Mesenchymal stem cell (in vitro differentiated cells and primary cell): ENCODE data around the gene SLC25A21.

ENCODE experiments used
- DNase-seq: peaks from one replicate; pipeline ENCODE4 v3.0.0-alpha.2; 2013
- H2AFZ ChIP-seq: one replicate; pipeline ENCODE4 v1.6.1; 2013; ENCODE audit warnings: low read depth, mild to moderate bottlenecking, control low read depth, inconsistent platforms, low read length, moderate library complexity
- H2AK5ac ChIP-seq: 2 replicates; pipeline ENCODE4 v1.6.1; 2013; ENCODE audit warnings: low read length, moderate library complexity, mild to moderate bottlenecking, inconsistent platforms; ENCODE audit not compliant: severe bottlenecking
- H2BK120ac ChIP-seq: one replicate; pipeline ENCODE4 v1.6.1; 2013; ENCODE audit warnings: low read depth, mild to moderate bottlenecking, inconsistent platforms, low read length, moderate library complexity
- H2BK12ac ChIP-seq, 2 experiments: one replicate each; pipeline ENCODE4 v1.6.1; 2013; ENCODE audit warnings: inconsistent platforms in 2 of 2, low read length in 2 of 2, mild to moderate bottlenecking in 2 of 2, moderate library complexity in 2 of 2, control low read depth in 1 of 2
- H2BK15ac ChIP-seq: one replicate; pipeline ENCODE4 v1.6.1; 2013; ENCODE audit warnings: mild to moderate bottlenecking, low read depth, inconsistent platforms; ENCODE audit not compliant: poor library complexity, severe bottlenecking
- H2BK5ac ChIP-seq: 2 replicates; pipeline ENCODE4 v1.6.1; 2013; ENCODE audit warnings: low read depth, mild to moderate bottlenecking, low read length, control low read depth, inconsistent platforms; ENCODE audit not compliant: poor library complexity, severe bottlenecking
- H3K14ac ChIP-seq, 2 experiments: one replicate each; pipeline ENCODE4 v1.6.1; 2013; ENCODE audit warnings: inconsistent platforms in 2 of 2, low read length in 2 of 2, control low read depth in 1 of 2, mild to moderate bottlenecking in 1 of 2, moderate library complexity in 1 of 2
- H3K18ac ChIP-seq, 2 experiments: one replicate each; pipeline ENCODE4 v1.6.1; 2013; ENCODE audit warnings: inconsistent platforms in 2 of 2, low read length in 2 of 2, control low read depth in 1 of 2, low read depth in 1 of 2, mild to moderate bottlenecking in 1 of 2
- H3K23ac ChIP-seq, 2 experiments: one replicate each; pipeline ENCODE4 v1.6.1; 2013; ENCODE audit warnings: inconsistent platforms in 2 of 2, low read length in 2 of 2, mild to moderate bottlenecking in 2 of 2, moderate library complexity in 2 of 2, control low read depth in 1 of 2
- H3K27ac ChIP-seq: 2 replicates; pipeline ENCODE4 v1.5.1; 2013; ENCODE audit warnings: mild to moderate bottlenecking, moderate library complexity, low read length, control low read depth, inconsistent platforms; ENCODE audit not compliant: poor library complexity, severe bottlenecking
- H3K27me3 ChIP-seq, 2 experiments: 2 replicates each; pipeline versions ENCODE4 v1.6.1 to v1.7.0; 2013; ENCODE audit warnings: low read length in 2 of 2, mild to moderate bottlenecking in 2 of 2, moderate library complexity in 2 of 2, control low read depth in 1 of 2, inconsistent platforms in 1 of 2; ENCODE audit not compliant: control insufficient read depth in 1 of 2, insufficient read depth in 1 of 2
- H3K36me3 ChIP-seq, 2 experiments: 2 replicates each; pipeline versions ENCODE4 v1.6.1 to v1.7.0; 2013; ENCODE audit warnings: low read length in 2 of 2, control low read depth in 1 of 2, inconsistent platforms in 1 of 2, low read depth in 1 of 2, mild to moderate bottlenecking in 1 of 2; ENCODE audit not compliant: insufficient read depth in 2 of 2, control insufficient read depth in 1 of 2
- H3K4ac ChIP-seq, 2 experiments: one replicate each; pipeline ENCODE4 v1.6.1; 2013; ENCODE audit warnings: inconsistent platforms in 2 of 2, low read length in 2 of 2, mild to moderate bottlenecking in 2 of 2, moderate library complexity in 2 of 2, control low read depth in 1 of 2, low read depth in 1 of 2
- H3K4me1 ChIP-seq: 2 replicates; pipeline ENCODE4 v1.6.1; 2013; ENCODE audit warnings: low read depth, low read length, control low read depth; ENCODE audit not compliant: control insufficient read depth, insufficient read depth
- H3K4me2 ChIP-seq: 2 replicates; pipeline ENCODE4 v1.6.1; 2013; ENCODE audit warnings: low read length, mild to moderate bottlenecking, inconsistent platforms; ENCODE audit not compliant: poor library complexity, severe bottlenecking
- H3K4me3 ChIP-seq, 2 experiments: 2 replicates each; pipeline versions ENCODE4 v1.5.1 to v1.7.0; 2013; ENCODE audit warnings: low read length in 2 of 2, mild to moderate bottlenecking in 2 of 2, control low read depth in 1 of 2, low read depth in 1 of 2; ENCODE audit not compliant: insufficient read depth in 1 of 2
- H3K79me1 ChIP-seq: replicated peaks from 2 replicates; pipeline ENCODE4 v1.6.1; 2013; ENCODE audit warnings: mild to moderate bottlenecking, control low read depth, low read length, inconsistent platforms; ENCODE audit not compliant: poor library complexity, severe bottlenecking
- H3K9ac ChIP-seq: 2 replicates; pipeline ENCODE4 v1.7.0; 2013; ENCODE audit warnings: mild to moderate bottlenecking, low read length, moderate library complexity
- H3K9me3 ChIP-seq: 2 replicates; pipeline ENCODE4 v1.7.0; 2013; ENCODE audit warnings: mild to moderate bottlenecking, low read length; ENCODE audit not compliant: control insufficient read depth
- H4K8ac ChIP-seq: one replicate; pipeline ENCODE4 v1.6.1; 2013; ENCODE audit warnings: inconsistent platforms, mild to moderate bottlenecking, low read length, moderate library complexity
- H4K91ac ChIP-seq: one replicate; pipeline ENCODE4 v1.6.1; 2013; ENCODE audit warnings: mild to moderate bottlenecking, low read length, inconsistent platforms
- WGBS: methylation state at CpG from one replicate; pipeline ENCODE4 v1.1.7; 2013; ENCODE audit warnings: mixed read lengths; 5-methylcytosine and 5-hydroxymethylcytosine counted together

Gene SLC25A21

DNA sequence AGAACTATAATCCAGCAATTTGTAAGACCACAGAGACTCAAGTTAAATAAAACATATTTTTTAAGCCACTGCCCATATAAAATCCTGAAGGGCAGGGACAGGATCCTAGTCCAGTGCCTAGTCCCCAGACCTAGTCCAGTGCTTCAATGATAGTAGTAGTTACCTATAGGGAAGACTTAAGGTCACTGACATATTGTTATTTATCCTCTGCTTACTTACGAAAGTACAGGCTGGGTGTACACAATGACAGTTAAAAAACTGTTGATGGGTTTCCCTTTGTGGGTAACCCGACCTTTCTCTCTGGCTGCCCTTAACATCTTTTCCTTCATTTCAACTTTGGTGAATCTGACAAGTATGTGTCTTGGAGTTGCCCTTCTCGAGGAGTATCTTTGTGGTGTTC is 192.5 kb downstream of the SLC25A21 start:
- H4K91ac ChIP-seq, result no peak overlapping the region
- no peak for DNase-seq
- H3K18ac ChIP-seq, result no peak overlapping the region
- H2AK5ac ChIP-seq, result no peak overlapping the region
- 87% methylated on average over 2 of the region's 3 CpGs for WGBS
- H3K4ac ChIP-seq, result no peak overlapping the region
- H2AFZ ChIP-seq, result no peak overlapping the region
- H3K27ac ChIP-seq, result no peak overlapping the region
- H4K8ac ChIP-seq, result no peak overlapping the region
- H3K27me3 ChIP-seq, result no peaks in the 10 kb centered on the region
- H3K9me3 ChIP-seq, result no peaks in the 10 kb centered on the region
- no peak overlapping the region for H3K14ac ChIP-seq
- H2BK120ac ChIP-seq, result no peak overlapping the region
- H3K4me3 ChIP-seq, result no peak overlapping the region
- H3K4me2 ChIP-seq, result no peak overlapping the region
- no peaks in the 10 kb centered on the region for H3K79me1 ChIP-seq
- H3K36me3 ChIP-seq, result no peaks in the 10 kb centered on the region
- peaks cover 6% of the 10 kb centered on the region for H3K4me1 ChIP-seq
- no peak overlapping the region for H2BK12ac ChIP-seq
- H3K9ac ChIP-seq, result no peak overlapping the region
- H2BK15ac ChIP-seq, result no peak overlapping the region
- no peak overlapping the region for H2BK5ac ChIP-seq
- no peak overlapping the region for H3K23ac ChIP-seq

- Histone ChIP-seq H3K14ac (no peak overlapping the region), H2AFZ (no peak overlapping the region), H3K4me3 (no peak overlapping the region), H3K23ac (no peak overlapping the region), H4K8ac (no peak overlapping the region), H2BK15ac (no peak overlapping the region), H3K4ac (no peak overlapping the region), H3K4me1 (peaks cover 5% of the 10 kb centered on the region), H2BK5ac (no peak overlapping the region), H4K91ac (no peak overlapping the region), H3K36me3 (no peaks in the 10 kb centered on the region), H3K9ac (no peak overlapping the region), H3K27me3 (no peaks in the 10 kb centered on the region), H2AK5ac (peak overlapping the region; percentile 55), H2BK120ac (no peak overlapping the region), H3K9me3 (no peaks in the 10 kb centered on the region), H3K4me2 (no peak overlapping the region), H3K79me1 (no peaks in the 10 kb centered on the region), H2BK12ac (no peak overlapping the region), H3K27ac (no peak overlapping the region), H3K18ac (no peak overlapping the region)
- peak; percentile 14 for DNase-seq
- 81% methylated on average over 5 of the region's 5 CpGs for WGBS
These were observed 195.8 kb downstream of the SLC25A21 start for GRCh38 chr14:36976571-36977023.

DNA sequence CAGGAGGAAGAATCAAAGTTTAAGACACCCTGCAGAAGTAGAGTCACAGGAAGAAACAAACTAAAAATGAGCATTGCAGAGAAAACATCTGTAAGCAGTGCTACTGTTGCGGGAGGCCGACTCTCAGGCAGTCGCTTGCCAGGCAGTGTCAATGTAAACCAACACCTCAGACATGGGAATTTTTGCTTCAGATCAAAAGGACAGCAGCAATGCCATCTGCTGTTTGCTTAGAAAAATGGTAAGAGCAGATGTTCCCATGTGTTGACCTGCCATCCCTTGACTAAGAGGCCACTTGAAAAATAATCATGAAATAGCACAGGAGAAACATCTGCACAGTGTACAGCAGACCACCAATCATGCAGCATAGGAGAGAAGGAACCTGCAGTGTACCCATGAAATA is 196.6 kb downstream of the SLC25A21 start:
- Histone ChIP-seq H3K36me3 (no peaks in the 10 kb centered on the region), H4K8ac (no peak overlapping the region), H3K79me1 (no peaks in the 10 kb centered on the region), H3K4me3 (no peak overlapping the region), H2AK5ac (no peak overlapping the region), H2BK5ac (no peak overlapping the region), H3K9ac (no peak overlapping the region), H3K4ac (no peak overlapping the region), H3K14ac (no peak overlapping the region), H4K91ac (no peak overlapping the region), H3K18ac (no peak overlapping the region), H2BK12ac (no peak overlapping the region), H3K9me3 (no peaks in the 10 kb centered on the region), H3K27me3 (no peaks in the 10 kb centered on the region), H2BK120ac (no peak overlapping the region), H3K4me1 (peaks cover 5% of the 10 kb centered on the region), H3K4me2 (no peak overlapping the region), H2AFZ (no peak overlapping the region), H2BK15ac (no peak overlapping the region), H3K23ac (no peak overlapping the region), H3K27ac (no peak overlapping the region)
- 70% methylated on average over 3 of the region's 3 CpGs for WGBS
- DNase-seq, result peak; percentile 35

DNA sequence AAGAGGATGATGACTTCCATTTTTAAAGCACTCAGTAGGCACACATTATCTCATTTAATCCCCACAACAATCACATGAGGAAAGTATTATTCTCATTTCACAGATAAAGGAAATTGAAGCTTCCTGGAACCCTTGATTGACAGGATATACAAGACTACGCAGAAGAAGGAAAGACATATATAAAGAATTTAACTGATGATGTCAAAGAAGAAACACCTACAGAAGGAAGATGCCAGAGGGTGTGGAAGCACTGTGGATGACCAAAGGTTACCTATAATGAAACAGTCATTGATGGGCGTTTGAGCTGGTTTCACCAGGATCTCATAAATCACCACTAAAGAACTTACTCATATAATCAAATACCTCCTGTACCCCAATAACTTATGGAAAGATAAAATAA is 197.4 kb downstream of the SLC25A21 start:
- no peak overlapping the region for H3K18ac ChIP-seq
- no peak overlapping the region for H2BK120ac ChIP-seq
- no peak overlapping the region for H2BK5ac ChIP-seq
- H2BK15ac ChIP-seq, result no peak overlapping the region
- no peaks in the 10 kb centered on the region for H3K36me3 ChIP-seq
- no peak for DNase-seq
- H3K9me3 ChIP-seq, result no peaks in the 10 kb centered on the region
- no peak overlapping the region for H3K4me3 ChIP-seq
- no peak overlapping the region for H2AK5ac ChIP-seq
- H3K23ac ChIP-seq, result no peak overlapping the region
- H4K91ac ChIP-seq, result no peak overlapping the region
- no CpG with 5 or more reads among the region's 2 CpGs for WGBS
- no peak overlapping the region for H2AFZ ChIP-seq
- H3K27me3 ChIP-seq, result no peaks in the 10 kb centered on the region
- no peak overlapping the region for H3K4me2 ChIP-seq
- H4K8ac ChIP-seq, result no peak overlapping the region
- no peak overlapping the region for H2BK12ac ChIP-seq
- H3K4me1 ChIP-seq, result peaks cover 5% of the 10 kb centered on the region
- H3K79me1 ChIP-seq, result no peaks in the 10 kb centered on the region
- no peak overlapping the region for H3K4ac ChIP-seq
- no peak overlapping the region for H3K14ac ChIP-seq
- H3K9ac ChIP-seq, result no peak overlapping the region
- no peak overlapping the region for H3K27ac ChIP-seq
